Nephron progenitor cell (in vitro differentiated cells): ENCODE results near the gene EML3.
"Not testable (repeated sequence)": the region's sequence is repeated elsewhere in the genome, so short reads cannot be mapped to it uniquely, and the experiment has no call there.

Source experiments
- DNase-seq: peaks from one replicate; pipeline ENCODE4 v3.0.0; 2021
- H3K27ac Mint-ChIP-seq: 2 replicates; pipeline ENCODE4 v1.8.0; 2021; ENCODE audit warnings: mild to moderate bottlenecking, moderate library complexity, mixed read lengths
- H3K27me3 Mint-ChIP-seq: 2 replicates; pipeline ENCODE4 v1.8.0; 2021; ENCODE audit warnings: mild to moderate bottlenecking, low read depth, mixed read lengths; ENCODE audit not compliant: poor library complexity
- H3K36me3 Mint-ChIP-seq: 2 replicates; pipeline ENCODE4 v1.8.0; 2021; ENCODE audit warnings: low read depth, mixed read lengths
- H3K4me1 Mint-ChIP-seq: 2 replicates; pipeline ENCODE4 v1.8.0; 2021; ENCODE audit warnings: mixed read lengths
- H3K4me3 Mint-ChIP-seq: 2 replicates; pipeline ENCODE4 v1.8.0; 2021; ENCODE audit warnings: mild to moderate bottlenecking, moderate library complexity, mixed read lengths
- H3K9me3 Mint-ChIP-seq: 2 replicates; pipeline ENCODE4 v1.8.0; 2021; ENCODE audit warnings: mild to moderate bottlenecking, moderate library complexity, mixed read lengths
- TF ChIP-seq, protein P1 (sequence below): fragments of 200-600 bp; sonication (generic); IDR thresholded peaks from 2 replicates; pipeline ENCODE4 v1.5.0; 2021; ENCODE audit warnings: antibody characterized with exemption

EML3 gene

DNA sequence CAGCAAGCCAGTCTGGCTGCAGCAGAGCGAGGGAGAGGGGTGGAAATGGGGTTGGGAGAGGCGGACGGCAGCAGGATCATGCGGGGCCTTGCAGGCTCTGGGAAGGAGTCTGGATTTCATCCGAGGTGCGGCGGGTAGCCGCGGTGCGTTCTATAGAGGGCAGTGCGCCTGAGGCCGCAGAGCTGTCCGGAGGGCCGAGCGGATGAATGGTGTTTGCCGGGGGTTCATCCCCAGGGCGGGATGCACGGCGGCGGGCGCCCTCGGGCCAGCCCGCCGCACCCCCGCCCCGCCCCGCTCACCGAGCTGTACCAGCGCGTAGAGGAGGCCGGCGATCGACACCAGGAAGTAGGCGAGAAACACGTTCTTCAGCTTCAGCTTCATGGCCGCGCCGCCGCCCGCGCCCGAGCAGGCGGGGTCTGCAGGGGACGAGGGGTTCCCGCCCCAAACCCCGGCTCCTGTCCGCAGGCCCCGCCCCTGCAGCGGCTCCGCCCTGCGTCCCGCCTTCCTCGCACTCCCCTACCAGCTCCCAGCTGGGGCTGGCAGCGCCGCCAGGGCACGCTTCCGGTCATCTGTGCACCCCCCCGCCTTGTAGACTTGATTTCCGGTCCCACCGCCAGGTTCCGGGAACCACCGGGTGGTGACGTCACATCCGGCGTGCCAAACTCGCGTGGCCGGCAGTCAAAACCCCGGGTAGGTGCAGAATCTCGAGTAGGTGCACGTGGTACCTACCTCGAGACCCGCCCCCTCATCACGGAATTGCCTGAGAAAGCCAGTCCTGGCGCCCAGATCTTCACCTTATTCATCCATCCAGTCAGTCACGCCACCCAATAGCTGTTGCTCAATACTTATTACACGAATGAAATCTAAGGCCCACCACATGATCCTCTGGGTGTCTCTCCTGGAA lies 9.2 kb upstream of the EML3 start, which contains the start of gene B3GAT3:
B3GAT3 (minus strand) TSS at position 420 of the 904 bp plus-strand sequence; CDS start at position 381, 39 bp downstream.
- Mint-ChIP-seq H3K36me3 (peaks cover 25% of the 10 kb centered on the region), H3K27ac (peak within 1 kb of the TSS; percentile 99), H3K27me3 (peaks cover 6% of the 10 kb centered on the region), H3K9me3 (no peaks in the 10 kb centered on the region), H3K4me1 (peaks cover 27% of the 10 kb centered on the region), H3K4me3 (peak within 1 kb of the TSS; percentile 96)
- TF ChIP-seq, protein P1, sequence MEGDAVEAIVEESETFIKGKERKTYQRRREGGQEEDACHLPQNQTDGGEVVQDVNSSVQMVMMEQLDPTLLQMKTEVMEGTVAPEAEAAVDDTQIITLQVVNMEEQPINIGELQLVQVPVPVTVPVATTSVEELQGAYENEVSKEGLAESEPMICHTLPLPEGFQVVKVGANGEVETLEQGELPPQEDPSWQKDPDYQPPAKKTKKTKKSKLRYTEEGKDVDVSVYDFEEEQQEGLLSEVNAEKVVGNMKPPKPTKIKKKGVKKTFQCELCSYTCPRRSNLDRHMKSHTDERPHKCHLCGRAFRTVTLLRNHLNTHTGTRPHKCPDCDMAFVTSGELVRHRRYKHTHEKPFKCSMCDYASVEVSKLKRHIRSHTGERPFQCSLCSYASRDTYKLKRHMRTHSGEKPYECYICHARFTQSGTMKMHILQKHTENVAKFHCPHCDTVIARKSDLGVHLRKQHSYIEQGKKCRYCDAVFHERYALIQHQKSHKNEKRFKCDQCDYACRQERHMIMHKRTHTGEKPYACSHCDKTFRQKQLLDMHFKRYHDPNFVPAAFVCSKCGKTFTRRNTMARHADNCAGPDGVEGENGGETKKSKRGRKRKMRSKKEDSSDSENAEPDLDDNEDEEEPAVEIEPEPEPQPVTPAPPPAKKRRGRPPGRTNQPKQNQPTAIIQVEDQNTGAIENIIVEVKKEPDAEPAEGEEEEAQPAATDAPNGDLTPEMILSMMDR = no peak
- peak; percentile 98 for DNase-seq

DNA sequence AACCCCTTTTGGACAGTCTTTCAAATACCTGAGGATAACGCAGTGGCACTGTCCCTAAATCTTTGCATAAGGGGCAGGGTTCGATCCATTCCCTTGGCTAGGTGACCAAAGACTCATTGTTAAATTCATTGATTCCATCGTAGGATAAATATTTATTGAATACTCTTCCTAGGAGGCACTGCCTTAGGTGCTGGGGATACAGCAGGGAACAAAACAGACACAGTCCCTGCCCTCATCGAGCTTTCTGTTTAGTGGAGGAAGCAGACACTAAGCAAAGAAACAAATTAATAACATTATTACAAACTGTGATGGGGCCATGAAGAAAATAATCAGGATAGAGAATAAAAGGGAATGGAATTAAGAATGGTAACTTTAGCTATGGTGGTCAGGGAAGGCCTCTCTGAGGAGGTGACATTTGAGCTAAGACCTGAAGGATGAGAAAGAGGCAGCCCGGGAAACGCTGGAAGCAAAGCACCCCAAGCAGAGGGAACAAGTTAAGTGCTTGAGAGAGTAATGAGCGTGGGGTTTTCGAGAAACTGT lies 8.5 kb upstream of the EML3 start:
- DNase-seq = no peak
- peaks cover 27% of the 10 kb centered on the region for H3K4me1 Mint-ChIP-seq

DNA sequence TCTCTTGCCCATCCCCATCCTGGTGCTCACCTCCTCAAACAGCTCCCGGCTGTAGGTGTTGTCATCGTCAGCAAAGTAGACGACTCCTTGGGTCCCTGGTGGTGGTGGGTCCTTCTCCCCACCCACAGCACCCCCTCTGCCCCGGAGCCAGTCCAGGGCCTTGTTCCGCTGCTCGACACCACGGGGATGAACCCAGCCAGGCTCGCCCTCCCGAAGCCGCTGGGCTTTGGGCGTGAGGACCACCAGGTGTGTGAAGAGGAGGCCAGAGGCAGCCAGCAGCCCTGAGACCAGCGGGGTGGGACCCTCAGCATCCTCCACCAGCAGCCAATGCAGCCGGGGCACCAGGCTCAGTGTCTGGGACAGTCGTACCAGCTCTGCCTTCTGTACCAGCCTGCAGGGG lies 4.4 kb upstream of the EML3 start:
- not testable (repeated sequence) for H3K9me3 Mint-ChIP-seq, DNase-seq, H3K27me3 Mint-ChIP-seq, H3K4me3 Mint-ChIP-seq, H3K27ac Mint-ChIP-seq
- Mint-ChIP-seq H3K4me1 (peaks cover 40% of the 10 kb centered on the region), H3K36me3 (peaks cover 12% of the 10 kb centered on the region)

More for the DNA sequence above, 8.5 kb upstream of the EML3 start:
- Mint-ChIP-seq H3K27me3 (peaks cover 6% of the 10 kb centered on the region), H3K36me3 (peaks cover 20% of the 10 kb centered on the region), H3K27ac (peak overlapping the region; percentile 99), H3K4me3 (peak overlapping the region; percentile 96), H3K9me3 (no peaks in the 10 kb centered on the region)
- TF ChIP-seq, protein P1 = no peak

DNA sequence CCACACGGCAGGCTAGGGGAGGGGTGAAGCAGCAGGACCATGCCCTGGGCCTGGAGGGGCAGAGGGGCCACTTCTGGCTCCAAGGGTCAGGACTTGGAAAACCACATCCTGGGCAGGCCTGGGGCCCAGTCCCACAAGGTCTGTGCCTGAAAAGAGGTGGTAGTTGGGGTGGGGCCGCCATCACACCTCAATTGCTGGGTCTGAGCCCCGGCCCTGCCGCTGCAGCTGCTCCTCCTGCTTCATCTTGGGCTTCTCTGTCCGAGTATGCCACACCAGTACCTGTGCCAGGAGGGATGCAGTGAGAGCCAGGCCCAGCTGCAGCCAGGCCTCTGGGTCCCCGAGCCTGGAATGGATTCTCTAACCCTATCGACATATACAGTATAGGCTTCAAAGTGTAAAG lies 2.9 kb upstream of the EML3 start:
- H3K27me3 Mint-ChIP-seq = no peaks in the 10 kb centered on the region
- H3K36me3 Mint-ChIP-seq = peaks cover 12% of the 10 kb centered on the region
- DNase-seq = no peak
- H3K27ac Mint-ChIP-seq = no peak overlapping the region
- no peak overlapping the region for H3K4me3 Mint-ChIP-seq
- TF ChIP-seq, protein P1 = no peak
- no peaks in the 10 kb centered on the region for H3K9me3 Mint-ChIP-seq
- peaks cover 43% of the 10 kb centered on the region for H3K4me1 Mint-ChIP-seq

DNA sequence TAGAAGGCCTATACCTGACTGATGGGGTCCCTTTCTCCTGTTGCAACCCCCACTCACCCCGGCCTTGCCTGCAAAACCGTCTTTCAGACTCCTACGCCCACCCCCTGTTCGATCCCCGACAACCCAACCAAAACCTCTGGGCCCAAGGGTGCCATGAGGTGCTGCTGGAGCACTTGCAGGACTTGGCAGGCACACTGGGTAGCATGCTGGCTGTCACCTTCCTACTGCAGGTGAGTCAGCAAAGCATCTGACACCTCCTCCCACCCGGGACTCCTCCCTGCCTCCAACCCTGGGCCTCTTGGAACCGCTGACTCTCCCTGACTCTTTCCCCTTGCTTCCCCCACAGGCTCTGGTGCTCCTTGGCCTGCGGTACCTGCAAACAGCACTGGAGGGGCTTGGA lies 1.7 kb upstream of the EML3 start:
- no peak for DNase-seq
- peaks cover 47% of the 10 kb centered on the region for H3K4me1 Mint-ChIP-seq
- peaks cover 3% of the 10 kb centered on the region for H3K27me3 Mint-ChIP-seq
- H3K4me3 Mint-ChIP-seq = no peak overlapping the region
- TF ChIP-seq, protein P1 = no peak
- no peaks in the 10 kb centered on the region for H3K9me3 Mint-ChIP-seq
- peaks cover 10% of the 10 kb centered on the region for H3K36me3 Mint-ChIP-seq
- peak overlapping the region; percentile 90 for H3K27ac Mint-ChIP-seq

DNA sequence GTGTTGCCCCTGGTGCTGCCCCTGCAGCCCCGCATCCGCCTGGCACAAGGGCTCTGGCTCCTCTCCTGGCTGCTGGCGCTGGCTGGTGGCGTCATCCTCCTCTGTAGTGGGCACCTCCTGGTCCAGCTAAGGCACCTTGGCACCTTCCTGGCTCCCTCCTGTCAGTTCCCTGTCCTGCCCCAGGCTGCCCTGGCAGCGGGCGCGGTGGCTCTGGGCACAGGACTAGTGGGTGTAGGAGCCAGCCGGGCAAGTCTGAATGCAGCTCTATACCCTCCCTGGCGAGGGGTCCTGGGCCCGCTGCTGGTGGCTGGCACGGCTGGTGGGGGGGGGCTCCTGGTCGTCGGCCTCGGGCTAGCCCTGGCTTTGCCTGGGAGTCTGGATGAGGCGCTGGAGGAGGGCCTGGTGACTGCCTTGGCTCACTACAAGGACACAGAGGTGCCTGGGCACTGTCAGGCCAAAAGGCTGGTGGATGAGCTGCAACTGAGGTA lies 760 bp upstream of the EML3 start:
- Mint-ChIP-seq H3K4me3 (no peak overlapping the region), H3K4me1 (peaks cover 52% of the 10 kb centered on the region), H3K27me3 (peaks cover 3% of the 10 kb centered on the region), H3K36me3 (peaks cover 5% of the 10 kb centered on the region), H3K9me3 (no peaks in the 10 kb centered on the region), H3K27ac (peak overlapping the region; percentile 90)
- DNase-seq = peak; percentile 28
- TF ChIP-seq, protein P1 = no peak
